HG03457 (cell line): ENCODE results near the gene YWHAH.
"Not testable (repeated sequence)": the region's sequence is repeated elsewhere in the genome, so short reads cannot be mapped to it uniquely, and the experiment has no call there.

Experiments
- ATAC-seq: cut with Tn5 transposase; IDR thresholded peaks from one replicate; pipeline ENCODE4 v1.9.1; 2021; ENCODE audit warnings: moderate number of reproducible peaks; ENCODE audit not compliant: unreplicated experiment

YWHAH gene

DNA sequence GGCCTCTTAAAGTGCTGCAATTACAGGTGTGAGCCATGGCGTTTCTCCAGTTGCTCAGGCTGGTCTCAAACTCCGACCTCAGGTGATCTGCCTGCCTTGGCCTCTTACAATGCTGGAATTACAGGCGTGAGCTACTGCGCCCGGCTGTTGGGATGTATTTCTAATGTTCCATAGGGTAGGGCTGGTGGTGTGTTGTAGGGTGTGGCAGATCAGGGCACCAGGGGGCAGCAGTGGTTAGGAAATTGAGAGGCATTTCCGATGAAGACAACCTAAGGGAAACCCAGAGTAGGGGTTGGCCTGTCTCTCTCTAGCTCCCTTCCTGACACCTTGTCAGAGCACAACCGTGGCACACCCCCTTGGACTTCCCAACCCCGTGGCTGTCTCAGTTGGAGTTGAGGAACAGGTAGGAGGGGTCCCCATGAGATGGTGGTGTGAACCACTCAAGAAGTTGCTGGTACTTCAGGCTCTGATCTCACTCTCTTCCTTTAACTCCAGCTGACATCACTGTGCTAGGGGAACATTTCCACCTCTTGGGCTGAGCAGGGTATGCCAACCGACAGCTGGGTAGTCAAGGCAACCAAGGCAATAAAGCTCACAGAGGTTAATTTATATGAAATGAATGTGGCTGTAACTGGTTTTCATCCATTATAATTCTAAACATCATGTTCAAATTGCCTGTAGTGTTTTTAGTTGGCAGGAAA lies 33.0 kb downstream of the YWHAH start:
- ATAC-seq, result no peak

DNA sequence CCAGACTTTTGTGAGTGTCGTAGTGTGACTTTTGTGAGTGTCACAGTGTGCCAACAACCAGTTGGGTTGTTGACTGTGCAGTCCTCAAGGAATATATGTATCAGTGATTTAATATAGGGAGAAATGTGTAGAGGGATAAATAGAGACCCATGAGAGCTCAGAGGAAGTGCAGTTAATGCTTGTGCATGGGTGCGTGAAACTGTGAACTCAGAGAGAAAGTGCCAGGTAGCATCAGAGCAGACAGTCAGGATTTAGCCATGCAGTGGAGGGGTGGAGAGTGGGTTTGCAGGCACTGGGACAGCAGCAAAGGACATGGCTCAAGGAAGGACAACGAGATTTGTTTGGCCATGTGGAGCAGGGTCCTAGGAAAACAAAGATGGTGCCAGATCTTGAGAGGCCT lies 33.6 kb downstream of the YWHAH start:
- ATAC-seq, result no peak

DNA sequence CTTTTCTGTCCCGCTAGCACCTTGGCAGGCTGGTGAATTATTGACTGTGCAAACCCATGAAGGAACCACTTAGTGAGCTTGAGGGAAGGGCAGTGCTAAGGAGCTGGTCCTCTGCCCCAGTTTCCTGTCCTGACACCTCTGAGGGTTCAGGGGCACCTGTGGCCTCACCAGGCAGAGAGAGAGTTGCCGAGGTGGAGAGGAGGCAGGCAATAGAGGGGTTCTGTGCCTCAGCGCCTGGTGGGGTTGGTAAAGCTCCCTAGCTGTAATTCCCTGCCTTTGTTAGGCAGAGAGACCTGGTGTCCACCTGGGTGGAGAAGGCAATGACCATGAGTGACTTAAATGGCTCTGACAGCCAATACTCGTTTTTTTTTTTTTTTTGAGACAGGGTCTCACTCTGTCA lies 36.3 kb downstream of the YWHAH start:
- no peak for ATAC-seq

GRCh38 chr22:31981976-31982375 lies 37.6 kb downstream of the YWHAH start:
- ATAC-seq, result not testable (repeated sequence)

DNA sequence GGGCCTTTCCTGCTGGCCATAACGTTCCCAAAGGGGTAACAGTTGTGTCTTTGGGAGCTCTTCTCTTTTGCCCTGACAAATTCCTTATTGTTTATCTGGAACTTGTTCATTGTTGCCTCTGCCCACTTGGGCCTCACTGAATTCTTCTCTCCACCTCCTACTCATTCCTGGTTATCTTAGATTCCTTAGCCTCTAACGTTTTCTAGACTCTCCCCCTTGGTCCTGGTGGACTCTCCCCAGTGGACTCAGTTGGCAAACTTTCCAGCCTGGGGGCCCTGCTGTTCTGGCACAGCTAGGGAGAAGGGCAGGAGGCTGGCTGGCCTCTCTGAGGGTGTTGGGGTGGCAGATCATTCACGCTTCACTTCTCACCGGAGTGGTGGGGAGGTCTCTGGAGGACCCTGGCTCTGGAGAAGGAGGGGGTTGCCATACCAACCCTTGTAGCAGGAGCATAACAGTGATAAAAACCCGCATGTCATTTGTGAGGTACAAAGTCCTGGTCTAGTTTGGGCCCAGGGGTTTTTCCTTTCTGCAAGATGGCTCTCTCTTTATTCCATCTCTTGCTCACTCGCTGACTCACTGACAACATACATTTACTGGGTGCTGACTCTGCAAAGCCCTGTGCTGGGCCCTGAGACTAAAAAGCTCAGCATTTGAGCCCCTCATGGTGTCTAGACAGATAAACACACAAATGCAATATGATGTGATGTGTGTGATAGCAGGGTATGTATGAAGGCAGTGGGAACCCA lies 39.7 kb downstream of the YWHAH start:
- ATAC-seq, result no peak

- ATAC-seq, result no peak
Observed at GRCh38 chr22:31987218-31987617, 42.9 kb downstream of the YWHAH start.

- ATAC-seq, result no peak
Observed at GRCh38 chr22:31991102-31991839, 46.9 kb downstream of the YWHAH start.

- no peak for ATAC-seq
Observed at GRCh38 chr22:31995046-31995445, 50.7 kb downstream of the YWHAH start.

- no peak for ATAC-seq
Observed at GRCh38 chr22:31995807-31996206, 51.5 kb downstream of the YWHAH start.

- ATAC-seq, result no peak
Observed at GRCh38 chr22:31998784-31999385, 54.5 kb downstream of the YWHAH start.

DNA sequence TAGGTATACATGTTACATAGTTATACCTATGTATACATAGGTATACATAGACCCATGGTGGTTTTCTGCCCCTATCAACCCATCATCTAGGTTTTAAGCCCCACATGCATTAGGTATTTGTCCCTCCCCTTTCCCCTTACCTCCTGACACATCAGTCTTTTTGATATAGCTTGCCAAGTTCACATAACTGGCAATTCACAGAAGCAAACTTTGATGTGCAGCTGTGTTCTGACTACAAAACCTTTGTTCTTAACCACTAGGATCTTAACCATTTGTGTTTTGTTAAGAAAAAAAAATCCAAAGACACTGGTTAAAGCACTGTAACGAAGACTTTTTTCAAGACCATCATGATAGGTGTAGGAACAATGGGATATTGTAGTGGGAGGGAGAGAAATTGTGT lies 55.8 kb downstream of the YWHAH start:
- ATAC-seq, result no peak

- no peak for ATAC-seq
Observed at GRCh38 chr22:32005453-32005852, 61.1 kb downstream of the YWHAH start.
